Progenitor cell of endocrine pancreas (in vitro differentiated cells): Measurements from ENCODE around the gene JSRP1. TPM values are rescaled to one million over a fixed set of nuclear protein-coding genes. Genes with fewer than 3 reads are reported as not detected.

Experiments
- DNase-seq: peaks from one replicate; pipeline ENCODE4 v3.0.0; 2021; ENCODE audit warnings: low spot score; ENCODE audit not compliant: unreplicated experiment
- H3K27ac Mint-ChIP-seq: 2 replicates; pipeline ENCODE4 v1.8.0; 2021; ENCODE audit warnings: mild to moderate bottlenecking, moderate library complexity, mixed read lengths
- H3K27me3 Mint-ChIP-seq: 2 replicates; pipeline ENCODE4 v1.8.0; 2021; ENCODE audit warnings: mixed read lengths
- H3K36me3 Mint-ChIP-seq: 2 replicates; pipeline ENCODE4 v1.8.0; 2022; ENCODE audit warnings: mixed read lengths; ENCODE audit not compliant: insufficient read depth
- H3K4me1 Mint-ChIP-seq: 2 replicates; pipeline ENCODE4 v1.8.0; 2021; ENCODE audit warnings: low read depth, mixed read lengths
- H3K4me3 Mint-ChIP-seq: 2 replicates; pipeline ENCODE4 v1.8.0; 2021; ENCODE audit warnings: low read depth, mild to moderate bottlenecking, moderate library complexity, mixed read lengths
- H3K9me3 Mint-ChIP-seq: 2 replicates; pipeline ENCODE4 v1.8.0; 2021; ENCODE audit warnings: low read depth, mixed read lengths
- total RNA-seq: library from RNA; stranded (reverse); gene quantifications from 2 replicates; pipeline ENCODE4 v1.2.1, GENCODE V29; 2021
- TF ChIP-seq, protein P1 (sequence below): fragments of 200-600 bp; sonication (generic); IDR thresholded peaks from one replicate; pipeline ENCODE4 v1.5.0; 2021; ENCODE audit warnings: antibody characterized with exemption, mild to moderate bottlenecking; ENCODE audit not compliant: unreplicated experiment

JSRP1 gene
- total RNA-seq, 1 donor from 2014 or later: 1.6 TPM

DNA sequence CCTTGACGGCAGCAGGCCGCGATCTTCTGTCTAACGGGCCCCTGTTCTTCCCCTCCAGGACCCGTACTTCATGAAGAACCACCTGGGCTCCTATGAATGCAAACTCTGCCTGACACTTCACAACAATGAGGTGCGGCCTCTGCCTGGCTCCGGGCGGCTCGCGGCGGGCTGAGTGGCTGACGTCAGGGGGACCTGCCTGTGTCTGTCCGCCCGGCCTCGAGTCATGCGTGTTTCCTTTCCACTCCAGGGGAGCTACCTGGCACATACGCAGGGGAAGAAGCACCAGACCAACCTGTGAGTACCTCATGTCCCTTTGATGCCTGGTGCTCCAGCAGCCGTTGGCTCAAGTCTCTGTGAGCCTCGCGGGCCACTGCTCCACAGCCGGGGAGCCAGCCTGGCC is 11.7 kb downstream of the JSRP1 start:
- no peaks in the 10 kb centered on the region for H3K9me3 Mint-ChIP-seq
- peaks cover 14% of the 10 kb centered on the region for H3K4me1 Mint-ChIP-seq
- no peak overlapping the region for H3K27ac Mint-ChIP-seq
- TF ChIP-seq, protein P1, sequence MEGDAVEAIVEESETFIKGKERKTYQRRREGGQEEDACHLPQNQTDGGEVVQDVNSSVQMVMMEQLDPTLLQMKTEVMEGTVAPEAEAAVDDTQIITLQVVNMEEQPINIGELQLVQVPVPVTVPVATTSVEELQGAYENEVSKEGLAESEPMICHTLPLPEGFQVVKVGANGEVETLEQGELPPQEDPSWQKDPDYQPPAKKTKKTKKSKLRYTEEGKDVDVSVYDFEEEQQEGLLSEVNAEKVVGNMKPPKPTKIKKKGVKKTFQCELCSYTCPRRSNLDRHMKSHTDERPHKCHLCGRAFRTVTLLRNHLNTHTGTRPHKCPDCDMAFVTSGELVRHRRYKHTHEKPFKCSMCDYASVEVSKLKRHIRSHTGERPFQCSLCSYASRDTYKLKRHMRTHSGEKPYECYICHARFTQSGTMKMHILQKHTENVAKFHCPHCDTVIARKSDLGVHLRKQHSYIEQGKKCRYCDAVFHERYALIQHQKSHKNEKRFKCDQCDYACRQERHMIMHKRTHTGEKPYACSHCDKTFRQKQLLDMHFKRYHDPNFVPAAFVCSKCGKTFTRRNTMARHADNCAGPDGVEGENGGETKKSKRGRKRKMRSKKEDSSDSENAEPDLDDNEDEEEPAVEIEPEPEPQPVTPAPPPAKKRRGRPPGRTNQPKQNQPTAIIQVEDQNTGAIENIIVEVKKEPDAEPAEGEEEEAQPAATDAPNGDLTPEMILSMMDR: no peak
- DNase-seq: no peak
- peaks cover 6% of the 10 kb centered on the region for H3K36me3 Mint-ChIP-seq
- H3K27me3 Mint-ChIP-seq: no peaks in the 10 kb centered on the region
- no peak overlapping the region for H3K4me3 Mint-ChIP-seq

DNA sequence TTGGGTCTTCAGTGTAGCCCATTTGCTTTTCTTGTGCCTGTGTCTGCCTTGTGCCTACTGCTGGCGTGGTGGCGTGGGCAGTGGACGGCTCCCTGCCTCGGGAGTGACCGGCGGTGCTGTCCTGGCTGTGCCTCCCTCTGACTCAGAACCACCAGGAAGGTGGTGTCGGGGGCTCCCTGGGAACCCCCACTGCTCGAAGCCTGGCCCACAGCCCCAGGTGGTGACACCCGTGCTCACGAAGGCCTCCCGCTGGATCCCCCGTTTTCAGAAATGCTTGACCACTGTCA is 12.1 kb downstream of the JSRP1 start:
- DNase-seq: no peak
- Mint-ChIP-seq H3K9me3 (no peaks in the 10 kb centered on the region), H3K4me1 (peaks cover 17% of the 10 kb centered on the region), H3K36me3 (peaks cover 8% of the 10 kb centered on the region), H3K27ac (no peak overlapping the region), H3K27me3 (no peaks in the 10 kb centered on the region), H3K4me3 (no peak overlapping the region)
- TF ChIP-seq, protein P1: no peak

DNA sequence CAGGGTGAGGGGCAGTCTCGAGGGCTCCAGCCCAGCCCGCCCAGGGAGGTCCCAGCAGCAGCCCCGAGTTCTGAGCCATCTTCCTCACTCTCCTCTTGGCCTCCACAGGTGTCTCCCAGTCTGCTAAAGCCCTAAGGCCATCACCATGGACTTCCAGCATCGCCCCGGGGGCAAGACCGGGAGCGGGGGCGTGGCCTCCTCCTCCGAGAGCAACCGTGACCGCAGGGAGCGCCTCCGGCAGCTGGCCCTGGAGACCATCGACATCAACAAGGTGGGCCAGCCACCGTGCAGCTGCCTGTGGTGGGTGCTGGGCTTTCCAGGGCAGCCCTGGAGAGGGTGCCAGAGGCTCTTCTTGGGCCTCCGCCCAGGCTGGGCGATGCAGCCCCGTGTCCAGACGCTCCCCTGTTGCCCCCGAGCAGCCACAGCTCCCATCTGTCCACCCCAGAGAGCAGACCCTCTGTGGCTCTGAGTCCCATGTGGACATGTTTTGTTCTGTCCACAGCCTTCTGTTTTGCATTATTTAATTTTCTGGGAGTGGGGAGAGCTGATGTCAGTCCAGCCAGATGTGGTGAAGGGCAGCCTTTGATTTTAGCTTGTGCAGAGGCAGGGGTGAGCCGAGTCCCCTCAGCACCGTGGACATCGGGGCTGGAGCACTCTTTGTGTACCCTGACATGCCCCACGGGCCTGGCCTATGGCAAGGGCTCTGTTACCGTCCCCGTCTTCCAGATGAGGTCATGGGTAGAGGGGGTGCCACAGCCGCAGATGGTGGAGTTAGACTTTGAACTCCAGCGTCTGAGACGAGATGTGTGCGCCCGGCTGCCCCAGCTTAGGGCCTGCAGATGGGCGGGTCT is 12.7 kb downstream of the JSRP1 start:
- Mint-ChIP-seq H3K4me1 (peaks cover 20% of the 10 kb centered on the region), H3K36me3 (peaks cover 8% of the 10 kb centered on the region), H3K27me3 (no peaks in the 10 kb centered on the region), H3K9me3 (no peaks in the 10 kb centered on the region), H3K27ac (peak overlapping the region; percentile 69), H3K4me3 (no peak overlapping the region)
- TF ChIP-seq, protein P1: no peak
- no peak for DNase-seq

DNA sequence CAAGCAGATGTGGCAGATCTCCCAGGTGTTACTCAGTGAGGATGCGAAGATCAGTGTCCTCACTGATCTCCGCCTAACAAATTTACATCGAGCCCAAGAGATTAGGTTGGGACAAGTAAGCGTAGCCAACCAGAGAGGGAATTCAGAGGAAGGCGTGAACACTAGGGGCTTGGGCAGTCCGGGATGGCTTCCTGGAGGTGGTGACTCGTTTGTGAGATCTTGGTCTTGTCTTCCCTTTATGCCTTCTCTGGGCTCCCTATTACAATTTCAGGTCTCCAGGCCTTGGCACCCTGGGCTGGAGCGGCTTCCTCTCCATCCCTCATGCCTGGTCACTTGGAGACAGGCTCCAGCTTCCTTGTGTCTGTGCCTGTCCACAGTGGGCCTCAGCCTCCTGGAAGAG is 13.4 kb downstream of the JSRP1 start:
- Mint-ChIP-seq H3K4me3 (peak overlapping the region; percentile 21), H3K36me3 (peaks cover 8% of the 10 kb centered on the region), H3K9me3 (no peaks in the 10 kb centered on the region), H3K27ac (peak overlapping the region; percentile 67), H3K27me3 (no peaks in the 10 kb centered on the region), H3K4me1 (peaks cover 27% of the 10 kb centered on the region)
- DNase-seq: no peak
- TF ChIP-seq, protein P1: no peak

DNA sequence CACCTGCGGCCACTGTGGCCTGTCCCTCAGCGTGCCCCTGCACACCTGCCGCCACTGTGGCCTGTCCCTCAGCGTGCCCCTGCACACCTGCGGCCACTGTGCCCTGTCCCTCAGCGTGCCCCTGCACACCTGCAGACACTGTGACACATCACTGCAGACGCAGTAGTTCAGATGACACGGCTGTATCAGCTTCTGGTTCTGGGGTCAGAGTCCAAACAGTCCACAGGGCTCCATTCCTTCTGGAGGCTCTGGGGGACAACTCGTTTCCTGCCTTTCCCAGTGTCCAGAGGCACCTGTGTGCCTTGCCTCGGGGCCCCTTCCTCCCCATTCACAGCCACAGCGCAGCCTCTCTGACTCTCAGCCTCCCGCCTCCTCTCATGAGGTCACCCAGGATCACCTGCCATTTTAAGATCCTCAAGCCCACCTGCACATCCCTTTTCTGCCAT is 14.1 kb downstream of the JSRP1 start:
- TF ChIP-seq, protein P1: no peak
- Mint-ChIP-seq H3K4me3 (no peak overlapping the region), H3K27ac (peak overlapping the region; percentile 64), H3K27me3 (no peaks in the 10 kb centered on the region), H3K36me3 (peaks cover 8% of the 10 kb centered on the region), H3K9me3 (no peaks in the 10 kb centered on the region), H3K4me1 (peaks cover 30% of the 10 kb centered on the region)
- DNase-seq: no peak
